ENCODE measurements around the gene PNPLA7.

- TF ChIP-seq ELF4 (IDR thresholded peaks at IDR 0.05): no peak
- TF ChIP-seq NFRKB (IDR thresholded peaks at IDR 0.05): no peak
- TF ChIP-seq SP1 (IDR thresholded peaks at IDR 0.05): no peak
- TF ChIP-seq FOXM1 (IDR thresholded peaks at IDR 0.05; ENCODE audit: borderline replicate concordance): no peak
- no peak for TF ChIP-seq HDGF (IDR thresholded peaks at IDR 0.05; ENCODE audit: borderline replicate concordance)
- TF ChIP-seq TARDBP (IDR thresholded peaks at IDR 0.05): no peak
These were observed 20.4 kb upstream of the PNPLA7 start for GRCh38 chr9:137570566-137570965.

Data from HEK293T (cell line).